ENCODE measurements around the gene SEMA3A.

GRCh38 chr7:83996879-83997278 lies 197.7 kb downstream of the SEMA3A start:
- no peak for TF ChIP-seq SMC3 (IDR thresholded peaks at IDR 0.05; ENCODE audit: low read depth, low read length)
- no peak for TF ChIP-seq POLR2A (IDR thresholded peaks at IDR 0.05; ENCODE audit: low read depth, low read length)
- TF ChIP-seq, protein P1, sequence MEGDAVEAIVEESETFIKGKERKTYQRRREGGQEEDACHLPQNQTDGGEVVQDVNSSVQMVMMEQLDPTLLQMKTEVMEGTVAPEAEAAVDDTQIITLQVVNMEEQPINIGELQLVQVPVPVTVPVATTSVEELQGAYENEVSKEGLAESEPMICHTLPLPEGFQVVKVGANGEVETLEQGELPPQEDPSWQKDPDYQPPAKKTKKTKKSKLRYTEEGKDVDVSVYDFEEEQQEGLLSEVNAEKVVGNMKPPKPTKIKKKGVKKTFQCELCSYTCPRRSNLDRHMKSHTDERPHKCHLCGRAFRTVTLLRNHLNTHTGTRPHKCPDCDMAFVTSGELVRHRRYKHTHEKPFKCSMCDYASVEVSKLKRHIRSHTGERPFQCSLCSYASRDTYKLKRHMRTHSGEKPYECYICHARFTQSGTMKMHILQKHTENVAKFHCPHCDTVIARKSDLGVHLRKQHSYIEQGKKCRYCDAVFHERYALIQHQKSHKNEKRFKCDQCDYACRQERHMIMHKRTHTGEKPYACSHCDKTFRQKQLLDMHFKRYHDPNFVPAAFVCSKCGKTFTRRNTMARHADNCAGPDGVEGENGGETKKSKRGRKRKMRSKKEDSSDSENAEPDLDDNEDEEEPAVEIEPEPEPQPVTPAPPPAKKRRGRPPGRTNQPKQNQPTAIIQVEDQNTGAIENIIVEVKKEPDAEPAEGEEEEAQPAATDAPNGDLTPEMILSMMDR (conservative IDR thresholded peaks at IDR 0.05; ENCODE audit: low read depth, low read length): no peak
- TF ChIP-seq BHLHE40 (IDR thresholded peaks at IDR 0.05; ENCODE audit: low read depth, low read length): no peak
- no peak for TF ChIP-seq RAD21 (IDR thresholded peaks at IDR 0.05; ENCODE audit: low read length)
- TF ChIP-seq MAFK (IDR thresholded peaks at IDR 0.05; ENCODE audit: low read depth, low read length): no peak
- no peak for TF ChIP-seq ELK1 (IDR thresholded peaks at IDR 0.05; ENCODE audit: borderline replicate concordance, low read depth, low read length)
- no peak for TF ChIP-seq NFE2L2 (IDR thresholded peaks at IDR 0.05; ENCODE audit: low read depth, low read length)
- no peak for TF ChIP-seq RFX5 (IDR thresholded peaks at IDR 0.05; ENCODE audit: low read depth, low read length)
- no peak for TF ChIP-seq CHD1 (IDR thresholded peaks at IDR 0.05; ENCODE audit: low read depth, low read length)
- TF ChIP-seq MAZ (IDR thresholded peaks at IDR 0.05; ENCODE audit: borderline replicate concordance, low read depth, low read length): no peak
